H1 (cell line): ENCODE results near the gene RING1. TPM values are rescaled to one million over a fixed set of nuclear protein-coding genes. Genes with fewer than 3 reads are reported as not detected.

Experiments used
- CTCF ChIA-PET: fragments of 300-600 bp; sonication (Branson Sonifier 250); formaldehyde crosslinking; loops from one replicate; lab custom pipeline; 2021; ENCODE audit not compliant: partially characterized antibody; lab: Charles Lee
- POLR2A ChIA-PET: fragments of 300-600 bp; sonication (Branson Sonifier 250); formaldehyde crosslinking; loops from one replicate; lab custom pipeline; 2021; ENCODE audit warnings: inconsistent platforms; ENCODE audit not compliant: partially characterized antibody; lab: Charles Lee
- DNase-seq, 2 experiments: peaks; one replicate each; pipeline versions ENCODE4 v3.0.0 to v3.0.0-alpha.2; 2010 to 2022; ENCODE audit warnings: low spot score in 2 of 2, low read depth in 1 of 2, mixed read lengths in 1 of 2
- FAIRE-seq: peaks from 2 replicates; lab custom pipeline; 2011; peaks lifted over from hg19 to GRCh38; lab: Jason Lieb, UNC
- H2AFZ ChIP-seq: 2 replicates; pipeline ENCODE4 v1.8.1; 2012; ENCODE audit warnings: low read length, inconsistent platforms
- H2AK5ac ChIP-seq: 2 replicates; pipeline ENCODE4 v1.6.1; 2013; ENCODE audit warnings: low read depth, low read length
- H2BK120ac ChIP-seq: replicated peaks from 2 replicates; pipeline ENCODE3; 2013; ENCODE audit warnings: low read depth, low read length, inconsistent platforms
- H2BK12ac ChIP-seq: 2 replicates; pipeline ENCODE4 v1.6.1; 2013; ENCODE audit warnings: low read depth, low read length
- H2BK15ac ChIP-seq: 2 replicates; pipeline ENCODE4 v1.6.1; 2013; ENCODE audit warnings: low read length
- H2BK20ac ChIP-seq: 2 replicates; pipeline ENCODE4 v1.6.1; 2013; ENCODE audit warnings: low read length
- H2BK5ac ChIP-seq: 2 replicates; pipeline ENCODE4 v1.6.1; 2013; ENCODE audit warnings: low read depth, low read length
- H3K14ac ChIP-seq: 2 replicates; pipeline ENCODE4 v1.6.1; 2013; ENCODE audit warnings: inconsistent platforms; ENCODE audit not compliant: insufficient read length
- H3K18ac ChIP-seq: 2 replicates; pipeline ENCODE4 v1.6.1; 2013; ENCODE audit warnings: low read length; ENCODE audit errors: extremely low read depth
- H3K23ac ChIP-seq: 2 replicates; pipeline ENCODE4 v1.6.1; 2013; ENCODE audit warnings: inconsistent platforms; ENCODE audit not compliant: insufficient read length
- H3K23me2 ChIP-seq: 2 replicates; pipeline ENCODE4 v1.6.1; 2013; ENCODE audit warnings: low read depth, low read length
- H3K27ac ChIP-seq: 2 replicates; pipeline ENCODE4 v1.6.1; 2011; ENCODE audit warnings: low read depth, low read length, inconsistent platforms
- H3K27me3 ChIP-seq, 4 experiments: replicated peaks in 1 of 4; 1 replicate in 1 of 4; 2 replicates in 3 of 4; pipeline versions ENCODE4 v1.6.1 to v1.8.1; 2011 to 2013; ENCODE audit warnings: low read length in 3 of 4, mild to moderate bottlenecking in 3 of 4, inconsistent platforms in 2 of 4, mixed read lengths in 2 of 4, moderate library complexity in 1 of 4; ENCODE audit not compliant: control insufficient read depth in 3 of 4, insufficient read depth in 3 of 4; ENCODE audit errors: extremely low read depth in 1 of 4
- H3K36me3 ChIP-seq, 4 experiments: 2 replicates each; pipeline versions ENCODE4 v1.6.1 to v1.8.1; 2011 to 2013; ENCODE audit warnings: mild to moderate bottlenecking in 4 of 4, low read length in 3 of 4, moderate library complexity in 2 of 4, control low read depth in 1 of 4, inconsistent platforms in 1 of 4; ENCODE audit not compliant: insufficient read depth in 4 of 4, control insufficient read depth in 2 of 4
- H3K4ac ChIP-seq: replicated peaks from 2 replicates; pipeline ENCODE3; 2013; ENCODE audit warnings: low read length, low read depth, mixed read lengths, inconsistent platforms; ENCODE audit not compliant: insufficient read length
- H3K4me1 ChIP-seq, 4 experiments: replicated peaks in 1 of 4; 1 replicate in 1 of 4; 2 replicates in 3 of 4; pipeline versions ENCODE4 v1.6.1 to v1.8.1; 2011 to 2013; ENCODE audit warnings: low read length in 3 of 4, inconsistent platforms in 2 of 4, mixed read lengths in 1 of 4; ENCODE audit not compliant: insufficient read depth in 4 of 4, control insufficient read depth in 3 of 4
- H3K4me2 ChIP-seq, 2 experiments: 2 replicates each; pipeline versions ENCODE4 v1.6.1 to v1.8.1; 2011 to 2013; ENCODE audit warnings: low read depth in 2 of 2, low read length in 2 of 2, control low read depth in 1 of 2, inconsistent platforms in 1 of 2, mild to moderate bottlenecking in 1 of 2; ENCODE audit not compliant: insufficient read depth in 1 of 2
- H3K4me3 ChIP-seq, 4 experiments: fragments of 200-600, 300-600 bp in 1 of 4; sonication (generic), shearing (Covaris generic), sonication (Bioruptor Twin) in 1 of 4; 2 replicates each; pipeline versions ENCODE4 v1.5.1 to v1.8.1; 2011 to 2016; ENCODE audit warnings: low read length in 4 of 4, low read depth in 3 of 4, control low read depth in 2 of 4, inconsistent platforms in 2 of 4, mild to moderate bottlenecking in 2 of 4, mixed read lengths in 1 of 4, moderate library complexity in 1 of 4; ENCODE audit not compliant: insufficient read depth in 2 of 4; ENCODE audit errors: extremely low read depth in 1 of 4
- H3K56ac ChIP-seq: replicated peaks from 2 replicates; pipeline ENCODE3; 2013; ENCODE audit warnings: low read depth, mild to moderate bottlenecking, mixed read lengths, low read length, inconsistent platforms; ENCODE audit not compliant: insufficient read length
- H3K79me1 ChIP-seq: 2 replicates; pipeline ENCODE4 v1.6.1; 2013; ENCODE audit warnings: low read depth, low read length, control low read depth
- H3K79me2 ChIP-seq, 2 experiments: 2 replicates each; pipeline versions ENCODE4 v1.6.1 to v1.8.1; 2012 to 2013; ENCODE audit warnings: low read length in 2 of 2, mild to moderate bottlenecking in 2 of 2, inconsistent platforms in 1 of 2; ENCODE audit not compliant: insufficient read depth in 2 of 2, control insufficient read depth in 1 of 2
- H3K9ac ChIP-seq, 4 experiments: replicated peaks in 1 of 4; 1 replicate in 1 of 4; 2 replicates in 3 of 4; pipeline versions ENCODE4 v1.6.1 to v1.8.1; 2011 to 2013; ENCODE audit warnings: low read depth in 3 of 4, low read length in 3 of 4, control low read depth in 2 of 4, mild to moderate bottlenecking in 2 of 4, moderate library complexity in 2 of 4, inconsistent platforms in 1 of 4; ENCODE audit errors: extremely low read depth in 1 of 4
- H3K9me3 ChIP-seq, 2 experiments: 2 replicates each; pipeline versions ENCODE4 v1.6.1 to v1.8.1; 2012 to 2013; ENCODE audit warnings: mild to moderate bottlenecking in 2 of 2, moderate library complexity in 2 of 2, control low read depth in 1 of 2, inconsistent platforms in 1 of 2, low read depth in 1 of 2, low read length in 1 of 2, mixed read lengths in 1 of 2; ENCODE audit not compliant: insufficient read depth in 2 of 2
- H4K20me1 ChIP-seq, 2 experiments: replicated peaks in 1 of 2; 2 replicates each; pipeline versions ENCODE3 to v1.8.1; 2011 to 2013; ENCODE audit warnings: inconsistent platforms in 2 of 2, low read length in 2 of 2, mild to moderate bottlenecking in 1 of 2; ENCODE audit not compliant: insufficient read depth in 2 of 2, control insufficient read depth in 1 of 2
- H4K5ac ChIP-seq: 2 replicates; pipeline ENCODE4 v1.6.1; 2013; ENCODE audit warnings: low read length, low read depth, mixed read lengths, inconsistent platforms; ENCODE audit not compliant: insufficient read length
- H4K8ac ChIP-seq: 2 replicates; pipeline ENCODE4 v1.8.0; 2013; ENCODE audit warnings: mild to moderate bottlenecking, moderate library complexity, low read length, inconsistent platforms; ENCODE audit not compliant: insufficient read depth; ENCODE audit errors: extremely low read depth
- H4K91ac ChIP-seq: replicated peaks from 2 replicates; pipeline ENCODE3; 2013; ENCODE audit warnings: low read length, mixed read lengths, inconsistent platforms; ENCODE audit not compliant: insufficient read length
- BCL11A ChIP-seq, 2 experiments: IDR thresholded peaks; one replicate each; pipeline ENCODE4 v1.6.1; 2011; ENCODE audit warnings: low read depth in 2 of 2, low read length in 2 of 2, mild to moderate bottlenecking in 2 of 2
- CHD2 ChIP-seq: IDR thresholded peaks from 2 replicates; pipeline ENCODE4 v1.6.1; 2012; ENCODE audit warnings: low read length, improper control_type of control experiment
- CREB1 ChIP-seq: IDR thresholded peaks from 2 replicates; pipeline ENCODE4 v1.6.1; 2012; ENCODE audit warnings: inconsistent platforms
- JUN ChIP-seq: IDR thresholded peaks from 2 replicates; pipeline ENCODE4 v1.6.1; 2011; ENCODE audit warnings: low read depth, mild to moderate bottlenecking, improper control_type of control experiment, low read length
- JUND ChIP-seq: IDR thresholded peaks from 2 replicates; pipeline ENCODE4 v1.6.1; 2011; ENCODE audit warnings: mild to moderate bottlenecking, improper control_type of control experiment, low read length
- POLR2A ChIP-seq, 2 experiments: IDR thresholded peaks; 1 replicate in 1 of 2; 2 replicates in 1 of 2; pipeline ENCODE4 v1.6.1; 2011; ENCODE audit warnings: low read depth in 2 of 2, low read length in 2 of 2, mild to moderate bottlenecking in 2 of 2; ENCODE audit errors: control extremely low read depth in 1 of 2
- RNF2 ChIP-seq: fragments of 200-900, 300-1000 bp; sonication (generic); IDR thresholded peaks from 2 replicates; pipeline ENCODE4 v1.7.1; 2016; ENCODE audit warnings: borderline replicate concordance, low read depth, mild to moderate bottlenecking, antibody characterized with exemption, low read length; ENCODE audit not compliant: poor library complexity, severe bottlenecking; ENCODE audit errors: missing control alignments
- RXRA ChIP-seq: IDR thresholded peaks from 2 replicates; pipeline ENCODE4 v1.6.1; 2011; ENCODE audit warnings: low read depth, mild to moderate bottlenecking, low read length, moderate library complexity; ENCODE audit not compliant: insufficient read depth
- TAF1 ChIP-seq: IDR thresholded peaks from 2 replicates; pipeline ENCODE4 v1.6.1; 2011; ENCODE audit warnings: mild to moderate bottlenecking, low read depth, low read length
- YY1 ChIP-seq: IDR thresholded peaks from 2 replicates; pipeline ENCODE4 v1.6.1; 2011; ENCODE audit warnings: low read depth, mild to moderate bottlenecking, low read length
- WGBS, 2 experiments: shearing (Covaris generic) in 1 of 2; methylation state at CpG; one replicate each; pipeline versions ENCODE4 v1.1.6 to v1.1.7; 2013 to 2015; ENCODE audit warnings: low lambda C conversion rate in 2 of 2, mixed read lengths in 2 of 2, inconsistent platforms in 1 of 2, low coverage in 1 of 2, missing lambda C conversion rate in 1 of 2; ENCODE audit not compliant: insufficient replicate concordance in 2 of 2, insufficient coverage in 1 of 2, insufficient read length in 1 of 2; ENCODE audit errors: extremely low coverage in 1 of 2, missing lambda C conversion rate in 1 of 2; 5-methylcytosine and 5-hydroxymethylcytosine counted together
- polyA plus RNA-seq, 7 experiments: library from polyadenylated mRNA; depleted of rRNA in 3 of 7; stranded (reverse) in 5 of 7; unstranded in 2 of 7; fragments of >200 nt in 5 of 7; fragments of 200-250 nt in 2 of 7; gene quantifications; 1 replicate in 5 of 7; 2 replicates in 1 of 7; 4 replicates in 1 of 7; pipeline versions ENCODE4 v1.2.1 to v1.2.3, GENCODE V29; 2011 to 2013; ENCODE audit warnings: missing spikeins in 2 of 7, mixed read lengths in 2 of 7
- total RNA-seq: library from RNA; stranded (reverse); fragmentation: NEBNext Ultra II Directional; extraction: Animal tissue kit (Norgen Biotek cat#: 25700); gene quantifications from 2 replicates; pipeline ENCODE4 v1.2.1, GENCODE V29; 2021
- TF ChIP-seq, protein P1 (sequence below), 3 experiments: IDR thresholded peaks; 1 replicate in 2 of 3; 2 replicates in 1 of 3; pipeline versions ENCODE4 v1.5.1 to v1.6.1; 2011; ENCODE audit warnings: low read length in 3 of 3, mild to moderate bottlenecking in 3 of 3, inconsistent platforms in 2 of 3, low read depth in 1 of 3, moderate library complexity in 1 of 3; ENCODE audit not compliant: insufficient read depth in 1 of 3; ENCODE audit errors: control extremely low read depth in 1 of 3

RING1 gene
- total and polyA plus RNA-seq, 2 of the 8 experiments (the other 6 are each of a cell fraction or from before 2014, with no cell fraction given): 16.4 to 26.0 TPM

- no peak overlapping the region for H3K4me3 ChIP-seq
- 88% methylated on average over 10 of the region's 10 CpGs; no CpG with 5 or more reads in 1 of the 2 experiments for WGBS, 2 experiments
- no peak overlapping the region for H3K23ac ChIP-seq
- H3K14ac ChIP-seq: no peak overlapping the region
- DNase-seq: no peak
- no peak overlapping the region for H4K5ac ChIP-seq
- no peak overlapping the region for H3K27ac ChIP-seq
- CTCF ChIA-PET: interaction anchor here (1.3 to 6.3 kb wide), 5 partner anchors 12 to 48 kb away, joined by 3 to 60 read pairs (median 6); no protein-coding TSS in a partner anchor
- no peak overlapping the region for H2AFZ ChIP-seq
- no peak overlapping the region for H3K56ac ChIP-seq
- peaks cover 2 to 10% of the 10 kb centered on the region in 2 experiments for H4K20me1 ChIP-seq
- peaks cover 2 to 7% (median 4%) of the 10 kb centered on the region in 4 experiments; a peak in 3 of 8 replicates for H3K36me3 ChIP-seq
- peaks cover 29% of the 10 kb centered on the region; the same call in 1 of the 2 replicates for H3K23me2 ChIP-seq
- H3K18ac ChIP-seq: no peak overlapping the region
- H2BK5ac ChIP-seq: no peak overlapping the region
- H2BK12ac ChIP-seq: no peak overlapping the region
- no peaks in the 10 kb centered on the region for H3K9me3 ChIP-seq
- no peak overlapping the region for H2BK120ac ChIP-seq
- H3K79me1 ChIP-seq: no peaks in the 10 kb centered on the region; the same call in 1 of the 2 replicates
- POLR2A ChIA-PET: interaction anchor here (0.8 to 2.0 kb wide), 3 partner anchors 10 to 59 kb away, joined by 3 to 7 read pairs (median 3); no protein-coding TSS in a partner anchor
- no peak overlapping the region for H2BK20ac ChIP-seq
- no peak overlapping the region for H3K9ac ChIP-seq
- peaks cover 0 to 21% (median 13%) of the 10 kb centered on the region in 4 experiments; a peak in 6 of 7 replicates for H3K4me1 ChIP-seq
- H4K8ac ChIP-seq: no peak overlapping the region
- H2AK5ac ChIP-seq: no peak overlapping the region
- H3K27me3 ChIP-seq: peaks cover 22 to 68% (median 58%) of the 10 kb centered on the region in 4 experiments
- H3K4me2 ChIP-seq: no peak overlapping the region
- no peaks in the 10 kb centered on the region for H3K79me2 ChIP-seq
- H4K91ac ChIP-seq: no peak overlapping the region
- no peak for FAIRE-seq
- no peak overlapping the region for H2BK15ac ChIP-seq
- no peak overlapping the region for H3K4ac ChIP-seq
- no peak for TF ChIP-seq BCL11A (IDR thresholded peaks at IDR 0.05; ENCODE audit: low read depth in 2 of 2, low read length in 2 of 2)
- TF ChIP-seq CREB1: no peak
- no peak for TF ChIP-seq RXRA
- no peak for TF ChIP-seq JUND
- TF ChIP-seq, protein P1, sequence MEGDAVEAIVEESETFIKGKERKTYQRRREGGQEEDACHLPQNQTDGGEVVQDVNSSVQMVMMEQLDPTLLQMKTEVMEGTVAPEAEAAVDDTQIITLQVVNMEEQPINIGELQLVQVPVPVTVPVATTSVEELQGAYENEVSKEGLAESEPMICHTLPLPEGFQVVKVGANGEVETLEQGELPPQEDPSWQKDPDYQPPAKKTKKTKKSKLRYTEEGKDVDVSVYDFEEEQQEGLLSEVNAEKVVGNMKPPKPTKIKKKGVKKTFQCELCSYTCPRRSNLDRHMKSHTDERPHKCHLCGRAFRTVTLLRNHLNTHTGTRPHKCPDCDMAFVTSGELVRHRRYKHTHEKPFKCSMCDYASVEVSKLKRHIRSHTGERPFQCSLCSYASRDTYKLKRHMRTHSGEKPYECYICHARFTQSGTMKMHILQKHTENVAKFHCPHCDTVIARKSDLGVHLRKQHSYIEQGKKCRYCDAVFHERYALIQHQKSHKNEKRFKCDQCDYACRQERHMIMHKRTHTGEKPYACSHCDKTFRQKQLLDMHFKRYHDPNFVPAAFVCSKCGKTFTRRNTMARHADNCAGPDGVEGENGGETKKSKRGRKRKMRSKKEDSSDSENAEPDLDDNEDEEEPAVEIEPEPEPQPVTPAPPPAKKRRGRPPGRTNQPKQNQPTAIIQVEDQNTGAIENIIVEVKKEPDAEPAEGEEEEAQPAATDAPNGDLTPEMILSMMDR (IDR thresholded peaks at IDR 0.05; ENCODE audit: control extremely low read depth in 1 of 3, insufficient read depth in 1 of 3, low read depth in 1 of 3, low read length in 3 of 3): no peak
- no peak for TF ChIP-seq TAF1
- no peak for TF ChIP-seq RNF2
- TF ChIP-seq JUN: no peak
- no peak for TF ChIP-seq CHD2
- TF ChIP-seq YY1: no peak
- TF ChIP-seq POLR2A (IDR thresholded peaks at IDR 0.05; ENCODE audit: control extremely low read depth in 1 of 2, low read depth in 2 of 2, low read length in 2 of 2): no peak
These were observed 1.6 kb downstream of the RING1 start for GRCh38 chr6:33209856-33210255.
